Measurements from ENCODE around the gene IQCC.

IQCC gene

DNA sequence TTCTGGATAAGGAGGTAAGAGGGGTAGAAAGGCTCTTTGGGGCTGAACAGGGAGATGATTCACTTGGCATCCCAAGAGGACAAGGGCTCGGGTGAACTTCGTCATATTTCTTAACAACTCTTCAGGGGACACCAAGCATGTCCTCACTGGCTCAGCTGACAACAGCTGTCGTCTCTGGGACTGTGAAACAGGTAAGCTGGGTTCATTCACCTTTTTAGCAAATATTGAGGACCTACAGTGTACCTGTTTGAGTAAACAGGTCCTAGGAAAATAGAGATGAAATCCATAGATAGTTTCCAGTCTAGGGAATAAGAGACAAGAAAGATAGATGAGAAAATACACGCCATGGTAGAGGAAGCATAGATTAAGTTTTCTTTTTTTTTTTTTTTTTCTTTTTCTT lies 18.8 kb downstream of the IQCC start:
- no peak for DNase-seq

GRCh38 chr1:32228771-32229170 lies 23.3 kb downstream of the IQCC start:
- DNase-seq = no peak

- no peak for DNase-seq
Observed at GRCh38 chr1:32231843-32232432, 26.5 kb downstream of the IQCC start.

DNA sequence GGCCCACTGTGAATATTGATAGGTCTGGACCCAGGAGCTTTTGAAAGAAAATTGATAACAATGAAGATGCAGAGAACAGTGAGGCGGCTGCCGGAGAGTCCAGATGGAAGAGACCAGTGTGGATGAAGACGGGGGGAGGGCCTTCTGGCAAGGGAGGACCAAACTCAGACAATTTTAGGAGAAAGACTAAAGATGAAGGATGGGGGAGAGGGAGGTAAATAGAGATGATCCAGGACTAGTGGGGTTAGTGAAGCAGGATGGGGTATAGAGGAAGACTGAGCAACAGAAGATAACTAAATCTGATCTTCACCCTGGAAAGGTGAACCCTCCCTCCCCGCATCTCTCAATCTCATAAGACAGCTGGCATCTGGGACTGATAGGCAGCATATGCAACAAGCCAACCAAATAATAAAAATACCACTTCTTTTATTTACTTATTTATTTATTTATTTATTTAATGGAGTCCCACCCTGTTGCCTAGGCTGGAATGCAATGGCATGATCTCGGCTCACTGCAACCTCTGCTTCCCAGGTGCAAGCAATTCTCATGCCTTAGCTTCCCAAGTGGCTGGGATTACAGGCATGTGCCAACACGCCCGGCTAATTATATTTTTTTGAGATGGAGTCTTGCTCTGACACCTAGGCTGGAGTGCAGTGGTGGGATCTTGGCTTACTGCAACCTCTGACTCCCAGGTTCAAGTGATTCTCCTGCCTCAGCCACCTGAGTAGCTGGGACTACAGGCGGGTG lies 27.3 kb downstream of the IQCC start:
- no peak for DNase-seq

DNA sequence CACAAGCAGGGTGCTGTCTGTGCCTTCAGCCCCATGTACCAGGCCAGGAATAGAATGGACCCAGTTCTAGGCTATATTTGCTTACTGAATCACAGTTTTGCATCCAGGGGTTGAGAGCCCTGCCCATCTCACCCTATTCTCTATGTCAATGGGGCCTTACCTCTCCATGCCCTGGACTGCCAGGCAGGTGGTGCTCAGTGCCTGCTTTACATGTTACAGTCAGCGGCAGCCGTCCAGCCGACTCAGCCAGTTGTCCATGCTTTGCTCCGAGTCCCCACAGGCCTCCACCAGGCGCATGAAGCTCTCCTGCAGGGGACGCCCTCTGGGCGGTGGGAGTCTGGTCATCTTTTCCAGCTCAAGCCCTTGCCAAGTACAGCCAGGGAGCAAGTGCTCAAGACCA lies 29.3 kb downstream of the IQCC start:
- DNase-seq = no peak

DNA sequence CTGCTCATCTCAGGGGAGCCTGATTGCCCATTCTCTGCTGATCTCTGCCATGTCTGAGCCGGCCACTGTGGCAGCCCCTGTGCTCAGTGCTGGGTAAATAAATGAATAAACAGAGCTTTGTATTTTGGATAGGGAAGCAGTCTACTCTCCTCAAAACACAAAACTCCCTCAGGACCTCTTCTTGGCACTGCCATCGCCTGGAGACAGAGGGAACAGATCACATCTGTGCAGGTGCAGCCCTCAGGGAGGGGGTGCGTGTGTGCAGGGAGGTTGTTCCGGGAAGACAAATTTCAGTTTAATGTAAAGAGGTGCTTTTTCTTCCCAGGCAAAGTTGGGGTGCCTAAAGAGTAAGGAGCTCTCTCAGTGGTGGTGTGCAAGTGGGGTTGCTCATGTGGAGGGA lies 33.9 kb downstream of the IQCC start:
- no peak for DNase-seq

DNA sequence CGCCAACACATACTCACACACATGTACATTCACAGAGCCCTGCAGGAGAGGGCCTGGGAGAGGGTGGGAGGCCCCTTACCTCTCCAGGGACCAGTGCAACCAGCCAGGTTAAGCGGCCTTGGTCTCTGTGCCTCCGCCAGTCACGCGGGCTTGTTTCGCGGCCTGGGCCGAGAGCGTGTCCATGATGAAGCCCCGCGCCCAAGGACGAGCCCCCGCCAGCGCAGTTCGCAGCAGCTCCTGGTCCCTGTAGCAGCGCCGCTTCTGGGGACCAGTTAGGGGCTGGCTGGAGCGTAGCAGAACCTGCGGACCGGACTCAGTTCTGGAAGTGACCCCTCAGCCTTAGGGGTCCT lies 34.3 kb downstream of the IQCC start:
- no peak for DNase-seq

- peak; percentile 85 for DNase-seq
Observed at GRCh38 chr1:32240140-32240951, 34.9 kb downstream of the IQCC start.

DNA sequence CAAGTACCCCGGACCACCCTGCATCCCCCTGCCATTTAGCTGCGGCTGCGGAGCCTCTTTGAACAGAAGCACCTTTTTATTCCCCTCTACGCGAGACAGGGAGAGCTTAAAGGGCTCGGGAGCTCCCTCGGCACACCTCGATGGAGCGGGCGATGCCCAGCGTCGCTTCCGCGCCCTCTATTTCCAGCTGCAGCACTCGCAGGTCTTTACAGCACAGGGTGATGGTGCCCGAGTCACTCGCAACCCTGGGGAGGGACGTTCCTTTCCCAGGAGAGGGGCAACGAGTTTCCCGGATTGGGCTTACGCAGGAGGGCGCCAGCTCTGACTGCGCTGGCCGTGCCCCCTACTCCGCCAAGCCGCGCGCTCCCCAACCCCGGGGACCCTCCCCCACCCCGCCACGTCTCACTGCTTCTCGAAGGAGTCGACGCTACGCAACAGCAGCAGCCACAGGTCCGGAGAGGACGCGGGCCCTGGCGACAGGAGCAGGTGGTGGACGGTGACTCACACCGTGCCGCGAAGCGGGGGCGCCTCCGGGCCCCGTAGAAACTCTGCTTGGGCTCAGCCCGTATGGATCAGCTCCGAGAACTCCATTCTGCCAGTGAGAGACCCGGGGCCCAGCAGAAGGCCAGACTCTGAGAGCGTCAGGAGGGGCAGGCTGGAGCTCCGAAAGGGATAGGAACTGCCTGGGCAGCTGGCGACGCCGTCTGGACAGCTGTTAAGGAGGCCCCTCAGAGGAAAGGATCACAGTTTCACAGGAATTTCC lies 35.7 kb downstream of the IQCC start:
- peak; percentile 77 for DNase-seq

GRCh38 chr1:32242341-32242851 lies 36.9 kb downstream of the IQCC start:
- DNase-seq = no peak

DNA sequence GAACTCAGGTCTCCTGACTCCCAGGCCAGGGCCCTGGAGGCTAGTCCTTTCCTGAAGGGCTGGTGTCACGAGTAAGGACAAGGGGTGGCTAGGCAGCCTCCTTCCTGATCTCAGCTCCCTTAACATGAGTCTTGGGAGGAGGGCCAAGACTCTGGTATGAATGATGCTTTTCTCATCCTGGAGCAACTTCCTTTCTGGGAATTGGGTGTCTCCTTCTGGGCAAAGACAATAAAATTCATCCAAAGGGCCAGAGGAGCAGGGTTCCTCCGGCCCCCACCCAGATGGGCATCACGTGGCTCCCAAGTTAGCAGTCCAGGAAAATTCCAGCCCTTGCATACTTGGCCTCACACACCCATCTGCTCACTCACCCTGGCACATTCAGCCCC lies 41.4 kb downstream of the IQCC start, which contains the start of gene FAM167B:
Gene FAM167B, plus strand, starts transcription at position 335 of the 386 bp plus-strand sequence. CDS start 200 bp downstream, outside the sequence.
- no peak for DNase-seq

DNA sequence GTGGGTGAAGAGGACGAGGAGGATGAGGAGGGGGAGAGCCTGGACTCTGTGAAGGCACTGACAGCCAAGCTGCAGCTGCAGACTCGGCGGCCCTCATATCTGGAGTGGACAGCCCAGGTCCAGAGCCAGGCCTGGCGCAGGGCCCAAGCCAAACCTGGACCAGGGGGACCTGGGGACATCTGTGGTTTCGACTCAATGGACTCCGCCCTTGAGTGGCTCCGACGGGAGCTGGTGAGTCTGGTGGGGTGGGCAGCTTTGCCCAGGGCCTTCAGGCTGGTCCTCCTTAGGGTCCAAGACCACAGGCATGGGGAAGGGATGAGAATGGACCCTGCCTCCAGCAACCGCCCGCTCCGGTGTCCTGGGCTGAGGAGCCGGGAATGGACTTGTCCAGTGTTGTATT lies 42.0 kb downstream of the IQCC start:
- no peak for DNase-seq

DNA sequence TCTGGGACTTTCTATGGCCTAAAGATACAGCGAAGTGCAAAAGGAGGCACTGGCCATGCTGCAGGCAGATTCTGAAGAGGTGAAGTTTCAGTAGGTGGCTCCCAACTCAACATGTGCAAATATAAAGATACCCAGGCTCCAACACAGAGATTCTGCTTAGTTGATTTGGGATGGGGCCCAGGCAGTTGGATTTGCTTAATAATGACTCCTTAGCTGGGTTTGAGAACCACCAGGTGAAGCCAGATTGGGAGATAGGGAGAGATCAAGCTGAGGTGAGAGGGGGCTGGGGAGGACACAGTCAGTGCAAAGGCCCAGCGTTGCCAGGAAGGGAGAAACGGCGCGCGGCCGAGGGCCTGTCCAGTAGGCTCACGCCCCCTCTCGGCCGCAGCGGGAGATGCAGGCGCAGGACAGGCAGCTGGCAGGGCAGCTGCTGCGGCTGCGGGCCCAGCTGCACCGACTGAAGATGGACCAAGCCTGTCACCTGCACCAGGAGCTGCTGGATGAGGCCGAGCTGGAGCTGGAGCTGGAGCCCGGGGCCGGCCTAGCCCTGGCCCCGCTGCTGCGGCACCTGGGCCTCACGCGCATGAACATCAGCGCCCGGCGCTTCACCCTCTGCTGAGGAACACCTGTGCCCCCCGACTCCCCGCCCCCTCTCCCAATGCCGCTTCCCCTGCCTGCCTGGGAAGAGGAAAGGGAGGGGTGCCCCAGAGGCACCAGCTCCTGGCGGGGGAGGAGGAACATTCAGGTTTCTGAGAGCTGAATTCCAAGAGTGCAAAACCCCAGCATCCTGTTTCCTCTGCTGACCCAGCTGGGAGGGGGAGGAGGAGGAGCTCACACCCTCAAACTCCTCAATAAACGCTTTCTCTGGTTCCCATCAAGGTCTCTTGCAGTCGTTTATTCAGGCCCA lies 42.8 kb downstream of the IQCC start:
- peak; percentile 93 for DNase-seq

DNA sequence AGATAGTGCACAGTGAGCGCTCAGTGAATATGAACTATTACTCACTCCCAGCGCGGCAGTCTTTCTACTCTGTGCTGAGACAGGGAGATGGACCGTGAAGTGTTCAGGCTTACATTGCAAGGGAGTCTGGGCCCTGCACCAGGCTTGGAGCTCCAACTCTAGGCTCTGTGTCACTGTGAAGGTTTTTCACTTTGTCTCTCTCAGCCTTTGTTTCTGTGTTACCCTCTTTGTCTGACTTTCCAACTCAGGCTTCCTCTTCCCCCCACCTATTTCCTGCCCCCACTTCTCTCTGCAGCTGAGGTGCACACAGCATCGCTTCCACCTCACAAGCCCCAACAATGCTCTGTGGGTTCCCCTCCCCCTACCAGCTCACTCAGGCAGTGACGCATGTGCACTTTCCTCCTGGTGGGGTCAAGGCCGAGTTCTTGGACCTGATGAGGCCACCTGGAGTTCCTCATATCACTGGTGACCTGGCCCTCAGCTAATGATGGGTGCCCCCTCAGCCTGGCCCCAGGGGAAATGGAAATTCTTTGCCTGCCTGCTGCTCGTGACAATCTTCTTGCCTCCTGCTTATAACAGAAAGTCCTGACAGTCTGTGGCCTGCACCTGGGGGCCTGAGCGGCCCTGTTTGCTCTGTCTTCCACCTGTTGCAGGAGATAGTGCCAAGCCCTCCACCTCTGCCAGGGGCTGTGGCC lies 44.5 kb downstream of the IQCC start:
- DNase-seq = peak; percentile 92

DNA sequence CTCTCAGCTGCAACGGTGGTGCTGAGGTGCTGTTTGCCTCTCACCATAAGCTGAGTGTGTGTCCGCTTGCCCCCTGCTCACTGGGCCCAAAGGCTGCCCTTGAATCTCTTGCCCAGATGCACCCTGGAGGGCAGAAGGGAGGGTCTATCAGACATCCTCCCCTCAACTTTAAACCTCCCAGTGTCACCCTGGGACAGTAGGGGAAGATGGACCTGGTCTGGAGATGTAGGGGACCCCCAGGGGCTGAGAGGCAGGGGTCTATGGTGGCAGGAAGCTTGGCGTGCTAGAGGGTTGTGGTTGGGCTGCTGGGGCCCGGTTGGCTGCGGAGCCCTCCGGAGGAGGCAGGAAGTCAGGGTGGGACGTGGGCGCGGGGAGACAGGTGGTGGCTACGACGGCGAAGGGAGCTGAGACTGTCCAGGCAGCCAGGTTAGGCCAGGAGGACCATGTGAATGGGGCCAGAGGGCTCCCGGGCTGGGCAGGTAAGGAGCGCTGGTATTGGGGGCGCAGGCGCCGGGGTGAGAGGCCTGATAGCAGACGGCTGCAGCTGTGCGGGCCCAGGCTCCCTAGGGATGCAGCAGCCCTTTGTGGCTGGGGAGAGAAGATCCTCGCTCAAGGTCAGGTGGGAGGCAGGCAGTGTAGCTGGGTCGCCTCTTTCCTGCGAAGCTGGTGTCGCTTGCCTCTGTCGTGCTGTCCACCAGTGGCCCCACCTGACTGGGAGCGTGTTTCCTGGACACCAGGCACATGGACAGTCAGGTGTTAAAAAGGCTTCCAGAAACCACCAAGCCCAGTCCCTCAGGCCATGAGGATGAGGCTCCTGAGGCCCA lies 45.6 kb downstream of the IQCC start, which contains the start of gene LCK:
Gene LCK, plus strand, starts transcription at position 373 of the 824 bp plus-strand sequence. CDS start 23,065 bp downstream, outside the sequence.
- DNase-seq = peak; percentile 87

- peak; percentile 72 for DNase-seq
Observed at GRCh38 chr1:32255072-32256071, 49.9 kb downstream of the IQCC start.

DNA sequence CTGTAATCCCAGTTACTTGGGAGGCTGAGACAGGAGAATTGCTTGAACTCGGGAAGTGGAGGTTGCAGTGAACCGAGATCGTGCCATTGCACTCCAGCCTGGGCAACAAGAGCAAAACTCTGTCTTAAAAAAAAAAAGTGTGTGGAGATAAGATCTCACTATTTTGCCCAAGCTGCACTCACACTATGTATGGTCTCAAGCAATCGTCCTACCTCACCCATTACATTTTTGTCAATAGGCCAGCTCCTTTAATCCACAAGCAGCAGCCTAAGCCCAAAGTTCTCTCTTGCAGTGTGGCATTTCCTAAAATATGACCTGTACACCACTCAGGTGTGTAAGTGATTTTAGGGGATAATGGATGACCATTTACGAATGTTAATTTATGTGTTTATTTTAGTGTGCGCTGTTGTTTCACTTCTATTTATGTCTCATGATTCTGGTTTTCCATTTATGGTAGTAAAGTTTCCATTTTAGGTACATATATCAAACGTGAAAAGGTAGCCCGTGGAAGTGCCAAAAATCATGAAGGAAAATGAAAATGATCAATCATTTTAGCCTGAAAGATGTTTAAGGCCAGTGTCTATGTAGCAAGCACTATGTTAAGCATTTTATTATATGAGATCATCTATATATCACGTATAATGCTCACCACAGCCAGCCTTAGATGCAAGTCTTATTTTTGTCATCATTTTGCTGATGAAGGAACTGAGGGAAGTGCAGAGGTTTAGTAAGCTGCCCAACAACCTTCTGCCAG lies 51.2 kb downstream of the IQCC start:
- DNase-seq = no peak

DNA sequence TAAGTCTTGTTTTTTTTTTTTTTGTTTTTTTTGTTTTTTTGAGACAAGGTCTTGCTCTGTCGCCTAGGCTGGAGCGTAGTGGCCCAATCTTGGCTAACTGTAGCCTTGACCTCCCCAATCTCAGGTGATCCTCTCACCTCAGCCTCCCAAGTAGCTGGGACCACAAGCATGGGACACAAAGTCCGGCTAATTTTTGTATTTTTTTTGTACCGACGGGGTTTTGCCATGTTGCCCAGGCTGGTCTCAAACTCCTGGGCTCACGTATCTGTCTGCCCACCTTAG lies 51.7 kb downstream of the IQCC start:
- no peak for DNase-seq

Measured in activated effector memory CD4-positive, alpha-beta T cell treated with anti-CD3 and anti-CD28 coated beads, Interleukin-2, amount 50 U/mL, for 16 hours (primary cell).